HEK293 (cell line): Measurements from ENCODE around the gene CACNA1F.

Experiments used
- GLI4 ChIP-seq: fragments of 450-650 bp; formaldehyde crosslinking; IDR thresholded peaks from 2 replicates; pipeline ENCODE4 v1.5.1; 2016; ENCODE audit warnings: missing biosample characterization, missing genetic modification characterization
- KLF1 ChIP-seq: fragments of 450-650 bp; formaldehyde crosslinking; IDR thresholded peaks from 2 replicates; pipeline ENCODE4 v1.5.1; 2016; ENCODE audit warnings: missing biosample characterization, missing genetic modification characterization
- PRDM4 ChIP-seq: fragments of 450-650 bp; formaldehyde crosslinking; IDR thresholded peaks from 2 replicates; pipeline ENCODE4 v1.5.1; 2017; ENCODE audit warnings: missing biosample characterization, missing genetic modification characterization
- SCRT1 ChIP-seq: fragments of 450-650 bp; formaldehyde crosslinking; IDR thresholded peaks from 2 replicates; pipeline ENCODE4 v1.5.1; 2016; ENCODE audit warnings: missing biosample characterization, missing genetic modification characterization, borderline replicate concordance
- TRIM28 ChIP-seq: IDR thresholded peaks from 2 replicates; pipeline ENCODE4 v1.6.1; 2011; ENCODE audit warnings: low read length, control low read depth, borderline replicate concordance
- ZBTB1 ChIP-seq: fragments of 450-650 bp; formaldehyde crosslinking; IDR thresholded peaks from 2 replicates; pipeline ENCODE4 v1.5.1; 2016; ENCODE audit warnings: missing biosample characterization, missing genetic modification characterization
- ZBTB20 ChIP-seq: fragments of 450-650 bp; formaldehyde crosslinking; IDR thresholded peaks from 2 replicates; pipeline ENCODE4 v1.5.1; 2016; ENCODE audit warnings: missing biosample characterization, missing genetic modification characterization
- ZBTB6 ChIP-seq: fragments of 450-650 bp; formaldehyde crosslinking; IDR thresholded peaks from 2 replicates; pipeline ENCODE4 v1.5.1; 2017; ENCODE audit warnings: missing biosample characterization, missing genetic modification characterization
- ZEB2 ChIP-seq: fragments of 450-650 bp; formaldehyde crosslinking; IDR thresholded peaks from 2 replicates; pipeline ENCODE4 v1.5.1; 2016; ENCODE audit warnings: missing biosample characterization, missing genetic modification characterization
- ZIC2 ChIP-seq: fragments of 450-650 bp; formaldehyde crosslinking; IDR thresholded peaks from 2 replicates; pipeline ENCODE4 v1.5.1; 2016; ENCODE audit warnings: missing biosample characterization, missing genetic modification characterization
- ZNF184 ChIP-seq: fragments of 450-650 bp; IDR thresholded peaks from 2 replicates; pipeline ENCODE4 v1.5.1; 2018; ENCODE audit warnings: missing biosample characterization, mild to moderate bottlenecking, missing genetic modification characterization
- ZNF19 ChIP-seq: fragments of 450-650 bp; formaldehyde crosslinking; IDR thresholded peaks from 2 replicates; pipeline ENCODE4; 2016; ENCODE audit warnings: missing biosample characterization, missing genetic modification characterization, low read depth
- ZNF266 ChIP-seq: fragments of 450-650 bp; formaldehyde crosslinking; IDR thresholded peaks from 2 replicates; pipeline ENCODE4 v1.5.1; 2016; ENCODE audit warnings: missing biosample characterization, missing genetic modification characterization, low read depth
- ZNF302 ChIP-seq: fragments of 450-650 bp; formaldehyde crosslinking; IDR thresholded peaks from 2 replicates; pipeline ENCODE4 v1.5.1; 2016; ENCODE audit warnings: missing biosample characterization, missing genetic modification characterization, low read depth
- ZNF473 ChIP-seq: fragments of 450-650 bp; formaldehyde crosslinking; IDR thresholded peaks from 2 replicates; pipeline ENCODE4 v1.5.1; 2017; ENCODE audit warnings: missing biosample characterization, missing genetic modification characterization
- ZNF501 ChIP-seq: fragments of 450-650 bp; formaldehyde crosslinking; IDR thresholded peaks from 2 replicates; pipeline ENCODE4 v1.5.1; 2016; ENCODE audit warnings: missing biosample characterization, missing genetic modification characterization
- ZNF544 ChIP-seq: fragments of 450-650 bp; formaldehyde crosslinking; IDR thresholded peaks from 2 replicates; pipeline ENCODE4 v1.5.0; 2017; ENCODE audit warnings: missing biosample characterization, missing genetic modification characterization
- ZNF558 ChIP-seq: fragments of 450-650 bp; formaldehyde crosslinking; IDR thresholded peaks from 2 replicates; pipeline ENCODE4 v1.5.1; 2016; ENCODE audit warnings: missing biosample characterization, missing genetic modification characterization
- ZNF600 ChIP-seq: fragments of 450-650 bp; formaldehyde crosslinking; IDR thresholded peaks from 2 replicates; pipeline ENCODE4 v1.5.1; 2016; ENCODE audit warnings: missing biosample characterization, missing genetic modification characterization
- ZNF629 ChIP-seq: fragments of 450-650 bp; formaldehyde crosslinking; IDR thresholded peaks from 2 replicates; pipeline ENCODE4 v1.5.1; 2017; ENCODE audit warnings: missing biosample characterization, missing genetic modification characterization
- ZNF664 ChIP-seq: fragments of 450-650 bp; formaldehyde crosslinking; IDR thresholded peaks from 2 replicates; pipeline ENCODE4 v1.5.1; 2016; ENCODE audit warnings: missing biosample characterization, missing genetic modification characterization
- TF ChIP-seq, protein P1 (sequence below): fragments of 450-650 bp; formaldehyde crosslinking; conservative IDR thresholded peaks from 2 replicates; pipeline ENCODE4 v1.5.1; 2016; ENCODE audit warnings: low read depth, missing biosample characterization, missing genetic modification characterization
- TF ChIP-seq, protein P2 (sequence below): fragments of 450-650 bp; formaldehyde crosslinking; IDR thresholded peaks from 2 replicates; pipeline ENCODE4 v1.5.1; 2016; ENCODE audit warnings: missing biosample characterization, missing genetic modification characterization
- TF ChIP-seq, protein P3 (sequence below): fragments of 450-650 bp; formaldehyde crosslinking; IDR thresholded peaks from 2 replicates; pipeline ENCODE4 v1.5.1; 2016; ENCODE audit warnings: missing biosample characterization, missing genetic modification characterization

The CACNA1F gene

GRCh38 chrX:49165901-49166881 is 66.9 kb downstream of the CACNA1F start (continued):
- TF ChIP-seq, protein P1, sequence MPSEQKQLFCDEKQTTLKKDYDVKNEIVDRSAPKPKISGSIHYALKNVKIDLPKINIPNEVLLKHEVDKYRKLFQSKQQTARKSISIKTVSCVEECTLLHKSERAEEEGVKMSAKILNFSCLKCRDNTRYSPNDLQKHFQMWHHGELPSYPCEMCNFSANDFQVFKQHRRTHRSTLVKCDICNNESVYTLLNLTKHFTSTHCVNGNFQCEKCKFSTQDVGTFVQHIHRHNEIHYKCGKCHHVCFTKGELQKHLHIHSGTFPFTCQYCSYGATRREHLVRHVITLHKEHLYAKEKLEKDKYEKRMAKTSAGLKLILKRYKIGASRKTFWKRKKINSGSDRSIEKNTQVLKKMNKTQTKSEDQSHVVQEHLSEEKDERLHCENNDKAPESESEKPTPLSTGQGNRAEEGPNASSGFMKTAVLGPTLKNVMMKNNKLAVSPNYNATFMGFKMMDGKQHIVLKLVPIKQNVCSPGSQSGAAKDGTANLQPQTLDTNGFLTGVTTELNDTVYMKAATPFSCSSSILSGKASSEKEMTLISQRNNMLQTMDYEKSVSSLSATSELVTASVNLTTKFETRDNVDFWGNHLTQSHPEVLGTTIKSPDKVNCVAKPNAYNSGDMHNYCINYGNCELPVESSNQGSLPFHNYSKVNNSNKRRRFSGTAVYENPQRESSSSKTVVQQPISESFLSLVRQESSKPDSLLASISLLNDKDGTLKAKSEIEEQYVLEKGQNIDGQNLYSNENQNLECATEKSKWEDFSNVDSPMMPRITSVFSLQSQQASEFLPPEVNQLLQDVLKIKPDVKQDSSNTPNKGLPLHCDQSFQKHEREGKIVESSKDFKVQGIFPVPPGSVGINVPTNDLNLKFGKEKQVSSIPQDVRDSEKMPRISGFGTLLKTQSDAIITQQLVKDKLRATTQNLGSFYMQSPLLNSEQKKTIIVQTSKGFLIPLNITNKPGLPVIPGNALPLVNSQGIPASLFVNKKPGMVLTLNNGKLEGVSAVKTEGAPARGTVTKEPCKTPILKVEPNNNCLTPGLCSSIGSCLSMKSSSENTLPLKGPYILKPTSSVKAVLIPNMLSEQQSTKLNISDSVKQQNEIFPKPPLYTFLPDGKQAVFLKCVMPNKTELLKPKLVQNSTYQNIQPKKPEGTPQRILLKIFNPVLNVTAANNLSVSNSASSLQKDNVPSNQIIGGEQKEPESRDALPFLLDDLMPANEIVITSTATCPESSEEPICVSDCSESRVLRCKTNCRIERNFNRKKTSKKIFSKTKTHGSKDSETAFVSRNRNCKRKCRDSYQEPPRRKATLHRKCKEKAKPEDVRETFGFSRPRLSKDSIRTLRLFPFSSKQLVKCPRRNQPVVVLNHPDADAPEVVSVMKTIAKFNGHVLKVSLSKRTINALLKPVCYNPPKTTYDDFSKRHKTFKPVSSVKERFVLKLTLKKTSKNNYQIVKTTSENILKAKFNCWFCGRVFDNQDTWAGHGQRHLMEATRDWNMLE, result no peak
- TF ChIP-seq KLF1 (tag by site-specific recombination), result peak; percentile 81
- no peak for TF ChIP-seq ZNF544 (tag by site-specific recombination)
- no peak; the same call in 1 of the 2 replicates for TF ChIP-seq SCRT1 (tag by site-specific recombination)
- peak; percentile 89 for TF ChIP-seq ZIC2 (tag by site-specific recombination)
- TF ChIP-seq PRDM4 (tag by site-specific recombination), result peak; percentile 59
- peak; percentile 84 for TF ChIP-seq ZNF600 (tag by site-specific recombination)
- TF ChIP-seq ZNF473, result no peak
- TF ChIP-seq ZBTB6 (tag by site-specific recombination), result 0 out of 2 replicates have a peak, but pooled peaks have one; percentile 48
- TF ChIP-seq GLI4 (tag by site-specific recombination), result 0 out of 2 replicates have a peak, but pooled peaks have one; percentile 9
- no peak for TF ChIP-seq ZNF266 (tag by site-specific recombination)
- TF ChIP-seq TRIM28, result no peak
- TF ChIP-seq ZNF629 (tag by site-specific recombination), result peak; percentile 85
- TF ChIP-seq, protein P2, sequence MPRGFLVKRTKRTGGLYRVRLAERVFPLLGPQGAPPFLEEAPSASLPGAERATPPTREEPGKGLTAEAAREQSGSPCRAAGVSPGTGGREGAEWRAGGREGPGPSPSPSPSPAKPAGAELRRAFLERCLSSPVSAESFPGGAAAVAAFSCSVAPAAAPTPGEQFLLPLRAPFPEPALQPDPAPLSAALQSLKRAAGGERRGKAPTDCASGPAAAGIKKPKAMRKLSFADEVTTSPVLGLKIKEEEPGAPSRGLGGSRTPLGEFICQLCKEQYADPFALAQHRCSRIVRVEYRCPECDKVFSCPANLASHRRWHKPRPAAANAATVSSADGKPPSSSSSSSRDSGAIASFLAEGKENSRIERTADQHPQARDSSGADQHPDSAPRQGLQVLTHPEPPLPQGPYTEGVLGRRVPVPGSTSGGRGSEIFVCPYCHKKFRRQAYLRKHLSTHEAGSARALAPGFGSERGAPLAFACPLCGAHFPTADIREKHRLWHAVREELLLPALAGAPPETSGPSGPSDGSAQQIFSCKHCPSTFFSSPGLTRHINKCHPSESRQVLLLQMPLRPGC, result peak; percentile 51; the same call in 1 of the 2 replicates
- TF ChIP-seq ZBTB20, result peak; percentile 96
- no peak for TF ChIP-seq ZNF302 (tag by site-specific recombination)
- peak; percentile 20; the same call in 1 of the 2 replicates for TF ChIP-seq ZNF558
- no peak for TF ChIP-seq ZNF184 (tag by site-specific recombination)
- TF ChIP-seq, protein P3, sequence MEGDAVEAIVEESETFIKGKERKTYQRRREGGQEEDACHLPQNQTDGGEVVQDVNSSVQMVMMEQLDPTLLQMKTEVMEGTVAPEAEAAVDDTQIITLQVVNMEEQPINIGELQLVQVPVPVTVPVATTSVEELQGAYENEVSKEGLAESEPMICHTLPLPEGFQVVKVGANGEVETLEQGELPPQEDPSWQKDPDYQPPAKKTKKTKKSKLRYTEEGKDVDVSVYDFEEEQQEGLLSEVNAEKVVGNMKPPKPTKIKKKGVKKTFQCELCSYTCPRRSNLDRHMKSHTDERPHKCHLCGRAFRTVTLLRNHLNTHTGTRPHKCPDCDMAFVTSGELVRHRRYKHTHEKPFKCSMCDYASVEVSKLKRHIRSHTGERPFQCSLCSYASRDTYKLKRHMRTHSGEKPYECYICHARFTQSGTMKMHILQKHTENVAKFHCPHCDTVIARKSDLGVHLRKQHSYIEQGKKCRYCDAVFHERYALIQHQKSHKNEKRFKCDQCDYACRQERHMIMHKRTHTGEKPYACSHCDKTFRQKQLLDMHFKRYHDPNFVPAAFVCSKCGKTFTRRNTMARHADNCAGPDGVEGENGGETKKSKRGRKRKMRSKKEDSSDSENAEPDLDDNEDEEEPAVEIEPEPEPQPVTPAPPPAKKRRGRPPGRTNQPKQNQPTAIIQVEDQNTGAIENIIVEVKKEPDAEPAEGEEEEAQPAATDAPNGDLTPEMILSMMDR (tag by site-specific recombination), result peak; percentile 81
- no peak for TF ChIP-seq ZBTB1
- no peak for TF ChIP-seq ZNF19
- TF ChIP-seq ZNF501 (tag by site-specific recombination), result peak; percentile 77
- peak; percentile 89; the same call in 1 of the 2 replicates for TF ChIP-seq ZEB2 (tag by site-specific recombination)
- no peak for TF ChIP-seq ZNF664
